ENCODE results near the gene MEGF11.

Gene MEGF11

GRCh38 chr15:66078929-66079275 lies 174.6 kb downstream of the MEGF11 start:
- DNase-seq, result no peak

- DNase-seq, result no peak
These were observed 175.2 kb downstream of the MEGF11 start for GRCh38 chr15:66078196-66078928.

GRCh38 chr15:66077320-66077663 lies 176.3 kb downstream of the MEGF11 start:
- no peak for DNase-seq

GRCh38 chr15:66076591-66077319 lies 176.8 kb downstream of the MEGF11 start:
- DNase-seq, result no peak

GRCh38 chr15:66075947-66076346 lies 177.6 kb downstream of the MEGF11 start:
- no peak for DNase-seq

GRCh38 chr15:66072616-66073361 lies 180.8 kb downstream of the MEGF11 start:
- DNase-seq, result no peak

GRCh38 chr15:66071921-66072295 lies 181.6 kb downstream of the MEGF11 start:
- no peak for DNase-seq

GRCh38 chr15:66071160-66071920 lies 182.2 kb downstream of the MEGF11 start:
- no peak for DNase-seq

- no peak for DNase-seq
These were observed 183.2 kb downstream of the MEGF11 start for GRCh38 chr15:66070220-66070934.

- no peak for DNase-seq
These were observed 183.8 kb downstream of the MEGF11 start for GRCh38 chr15:66069751-66070150.

GRCh38 chr15:66068801-66069200 lies 184.7 kb downstream of the MEGF11 start:
- no peak for DNase-seq

- no peak for DNase-seq
These were observed 185.9 kb downstream of the MEGF11 start for GRCh38 chr15:66067687-66068086.

GRCh38 chr15:66066481-66066880 lies 187.1 kb downstream of the MEGF11 start:
- no peak for DNase-seq

GRCh38 chr15:66066005-66066404 lies 187.5 kb downstream of the MEGF11 start:
- DNase-seq, result no peak

- no peak for DNase-seq
These were observed 188.2 kb downstream of the MEGF11 start for GRCh38 chr15:66065325-66065724.

GRCh38 chr15:66063147-66063546 lies 190.4 kb downstream of the MEGF11 start:
- no peak for DNase-seq

GRCh38 chr15:66057089-66057488 lies 196.5 kb downstream of the MEGF11 start:
- no peak for DNase-seq

GRCh38 chr15:66053991-66054390 lies 199.6 kb downstream of the MEGF11 start:
- no peak for DNase-seq

GRCh38 chr15:66051833-66052232 lies 201.7 kb downstream of the MEGF11 start:
- DNase-seq, result no peak

GRCh38 chr15:66050264-66050663 lies 203.3 kb downstream of the MEGF11 start:
- no peak for DNase-seq

- no peak for DNase-seq
These were observed 204.2 kb downstream of the MEGF11 start for GRCh38 chr15:66049353-66049752.

- no peak for DNase-seq
These were observed 206.1 kb downstream of the MEGF11 start for GRCh38 chr15:66047321-66048024.

Data from 8988T (cell line).